PFSK-1 (cell line): ENCODE data around the gene PLCH2.

Experiments
- FOXP2 ChIP-seq: optimal IDR thresholded peaks from 2 replicates; pipeline ENCODE3; 2011; ENCODE audit warnings: borderline replicate concordance, control low read depth, inconsistent platforms; ENCODE audit not compliant: insufficient read depth; ENCODE audit errors: extremely low read length, extremely low read depth
- POLR2AphosphoS5 ChIP-seq: IDR thresholded peaks from 2 replicates; pipeline ENCODE4 v1.6.1; 2012; ENCODE audit warnings: low read depth, mild to moderate bottlenecking, control low read depth, low read length, moderate library complexity
- REST ChIP-seq, 2 experiments: IDR thresholded peaks; 2 replicates each; pipeline versions ENCODE4 v1.6.1 to v1.8.0; 2011 to 2012; ENCODE audit warnings: low read depth in 2 of 2, low read length in 2 of 2, control low read depth in 1 of 2, inconsistent platforms in 1 of 2, mild to moderate bottlenecking in 1 of 2, moderate library complexity in 1 of 2; ENCODE audit not compliant: insufficient read depth in 1 of 2
- SIN3A ChIP-seq: IDR thresholded peaks from 2 replicates; pipeline ENCODE4 v1.6.1; 2012; ENCODE audit warnings: mild to moderate bottlenecking, low read length, moderate library complexity, borderline replicate concordance; ENCODE audit not compliant: insufficient read depth
- TAF1 ChIP-seq: IDR thresholded peaks from 2 replicates; pipeline ENCODE4 v1.6.1; 2012; ENCODE audit warnings: low read length, control low read depth, borderline replicate concordance; ENCODE audit not compliant: insufficient read depth

Gene PLCH2

GRCh38 chr1:2519029-2519685, 43.1 kb downstream of the PLCH2 start:
- no peak for TF ChIP-seq FOXP2

- TF ChIP-seq POLR2AphosphoS5 = no peak
- no peak for TF ChIP-seq REST (IDR thresholded peaks at IDR 0.05; ENCODE audit: insufficient read depth in 1 of 2, low read depth in 2 of 2, low read length in 2 of 2)
- TF ChIP-seq FOXP2 = no peak
- no peak for TF ChIP-seq SIN3A
- no peak for TF ChIP-seq TAF1
Observed at GRCh38 chr1:2519729-2520128, 43.6 kb downstream of the PLCH2 start.

- TF ChIP-seq POLR2AphosphoS5 = no peak
Observed at GRCh38 chr1:2520206-2520605, 44.1 kb downstream of the PLCH2 start.

GRCh38 chr1:2520806-2521205, 44.7 kb downstream of the PLCH2 start:
- TF ChIP-seq FOXP2 = no peak
- TF ChIP-seq REST (IDR thresholded peaks at IDR 0.05; ENCODE audit: insufficient read depth in 1 of 2, low read depth in 2 of 2, low read length in 2 of 2) = no peak
- TF ChIP-seq SIN3A = no peak
- TF ChIP-seq POLR2AphosphoS5 = no peak
- TF ChIP-seq TAF1 = no peak

- TF ChIP-seq FOXP2 (no peak), SIN3A (no peak), POLR2AphosphoS5 (no peak), TAF1 (no peak), REST (IDR thresholded peaks at IDR 0.05; ENCODE audit: insufficient read depth in 1 of 2, low read depth in 2 of 2, low read length in 2 of 2) (no peak)
Observed at GRCh38 chr1:2522230-2522629, 46.1 kb downstream of the PLCH2 start.

- no peak for TF ChIP-seq POLR2AphosphoS5
- no peak for TF ChIP-seq REST (IDR thresholded peaks at IDR 0.05; ENCODE audit: insufficient read depth in 1 of 2, low read depth in 2 of 2, low read length in 2 of 2)
- no peak for TF ChIP-seq FOXP2
- TF ChIP-seq SIN3A = no peak
- no peak for TF ChIP-seq TAF1
Observed at GRCh38 chr1:2523191-2523890, 47.3 kb downstream of the PLCH2 start.
